ENCODE results near the gene ETV3.

- no peak for TF ChIP-seq CTCF (conservative IDR thresholded peaks at IDR 0.05 in 1 of 2, IDR thresholded peaks at IDR 0.05 in 1 of 2; ENCODE audit: low read depth in 1 of 2, low read length in 2 of 2)
- TF ChIP-seq EZH2 (IDR thresholded peaks at IDR 0.05; ENCODE audit: low read length, missing control alignments), result no peak
These were observed 20.8 kb upstream of the ETV3 start for GRCh38 chr1:157158967-157159366.
